SK-N-SH treated with all-trans-retinoic acid at 6 μM for 48 hours (cell line): ENCODE data around the gene RPUSD2.

Experiments
- ATAC-seq: fragments of 200-7000 bp; cut with Tn5 transposase; 3 replicates; pipeline ENCODE4 v1.9.1; 2020; ENCODE audit warnings: mild to moderate bottlenecking, moderate library complexity
- ARNTL ChIP-seq: fragments of 450-650 bp; formaldehyde crosslinking; IDR thresholded peaks from 2 replicates; pipeline ENCODE4 v1.5.0; 2020; ENCODE audit warnings: low read depth, mild to moderate bottlenecking, moderate library complexity, borderline replicate concordance
- CREB5 ChIP-seq: fragments of 250-450 bp; sonication (Bioruptor Pico); IDR thresholded peaks from 2 replicates; pipeline ENCODE4 v1.5.1; 2020; ENCODE audit warnings: low read depth, mild to moderate bottlenecking, moderate library complexity
- ESRRG ChIP-seq: fragments of 250-450 bp; sonication (Bioruptor Pico); IDR thresholded peaks from 2 replicates; pipeline ENCODE4 v1.6.1; 2021; ENCODE audit warnings: mild to moderate bottlenecking
- GLIS3 ChIP-seq: fragments of 250-450 bp; sonication (Bioruptor Pico); IDR thresholded peaks from 2 replicates; pipeline ENCODE4 v1.5.0; 2020; ENCODE audit warnings: mild to moderate bottlenecking, moderate library complexity
- ISL1 ChIP-seq: fragments of 250-450 bp; sonication (Bioruptor Pico); IDR thresholded peaks from 2 replicates; pipeline ENCODE4 v2.1.2; 2022; ENCODE audit warnings: mild to moderate bottlenecking, moderate library complexity
- OSR1 ChIP-seq: fragments of 250-450 bp; sonication (Bioruptor Pico); IDR thresholded peaks from 2 replicates; pipeline ENCODE4 v1.8.0; 2022; ENCODE audit warnings: moderate library complexity, mild to moderate bottlenecking, inconsistent platforms
- PPARA ChIP-seq: fragments of 250-450 bp; sonication (Bioruptor Pico); IDR thresholded peaks from 2 replicates; pipeline ENCODE4 v1.5.0; 2020; ENCODE audit warnings: mild to moderate bottlenecking, borderline replicate concordance
- SNAI2 ChIP-seq: fragments of 250-450 bp; sonication (Bioruptor Pico); IDR thresholded peaks from 2 replicates; pipeline ENCODE4 v1.5.0; 2020; ENCODE audit warnings: mild to moderate bottlenecking, moderate library complexity
- TCF4 ChIP-seq: fragments of 250-450 bp; sonication (Bioruptor Pico); IDR thresholded peaks from 2 replicates; pipeline ENCODE4 v1.8.0; 2021; ENCODE audit warnings: mild to moderate bottlenecking, moderate library complexity, borderline replicate concordance
- TOX ChIP-seq: fragments of 250-450 bp; sonication (Bioruptor Pico); IDR thresholded peaks from 2 replicates; pipeline ENCODE4 v1.8.0; 2021; ENCODE audit warnings: mild to moderate bottlenecking, moderate library complexity, borderline replicate concordance
- TSHZ2 ChIP-seq: fragments of 250-450 bp; sonication (Bioruptor Pico); IDR thresholded peaks from 2 replicates; pipeline ENCODE4 v1.5.0; 2020; ENCODE audit warnings: mild to moderate bottlenecking, moderate library complexity
- ZC3H10 ChIP-seq: fragments of 250-450 bp; sonication (Bioruptor Pico); IDR thresholded peaks from 2 replicates; pipeline ENCODE4 v1.5.1; 2021; ENCODE audit warnings: mild to moderate bottlenecking, moderate library complexity
- ZFP3 ChIP-seq: fragments of 250-450 bp; sonication (Bioruptor Pico); IDR thresholded peaks from 2 replicates; pipeline ENCODE4 v1.5.0; 2020; ENCODE audit warnings: mild to moderate bottlenecking, moderate library complexity
- ZFP30 ChIP-seq: fragments of 450-650 bp; formaldehyde crosslinking; IDR thresholded peaks from 2 replicates; pipeline ENCODE4 v1.5.0; 2022; ENCODE audit warnings: mild to moderate bottlenecking, moderate library complexity
- ZNF565 ChIP-seq: fragments of 450-650 bp; formaldehyde crosslinking; conservative IDR thresholded peaks from 2 replicates; pipeline ENCODE4 v1.5.0; 2020; ENCODE audit warnings: low read depth, mild to moderate bottlenecking, moderate library complexity
- ZNF70 ChIP-seq: fragments of 450-650 bp; formaldehyde crosslinking; IDR thresholded peaks from 2 replicates; pipeline ENCODE4 v1.5.0; 2020; ENCODE audit warnings: mild to moderate bottlenecking, moderate library complexity
- ZNF8 ChIP-seq: fragments of 450-650 bp; formaldehyde crosslinking; IDR thresholded peaks from 2 replicates; pipeline ENCODE4 v1.5.0; 2020; ENCODE audit warnings: mild to moderate bottlenecking, moderate library complexity
- TF ChIP-seq, protein P1 (sequence below): fragments of 250-450 bp; sonication (Bioruptor Pico); IDR thresholded peaks from 2 replicates; pipeline ENCODE4 v1.8.0; 2020; ENCODE audit warnings: mild to moderate bottlenecking, moderate library complexity, borderline replicate concordance
- TF ChIP-seq, protein P2 (sequence below): fragments of 250-450 bp; sonication (Bioruptor Pico); IDR thresholded peaks from 2 replicates; pipeline ENCODE4 v1.5.1; 2021; ENCODE audit warnings: mild to moderate bottlenecking, moderate library complexity
- TF ChIP-seq, protein P3 (sequence below): fragments of 250-450 bp; sonication (Bioruptor Pico); IDR thresholded peaks from 2 replicates; pipeline ENCODE4 v1.8.0; 2021; ENCODE audit warnings: low read depth, mild to moderate bottlenecking, moderate library complexity, borderline replicate concordance

RPUSD2 gene

GRCh38 chr15:40563426-40563825 lies 5.7 kb upstream of the RPUSD2 start:
- TF ChIP-seq ZNF70 (CRISPR knock-in tag), result no peak
- TF ChIP-seq, protein P1, sequence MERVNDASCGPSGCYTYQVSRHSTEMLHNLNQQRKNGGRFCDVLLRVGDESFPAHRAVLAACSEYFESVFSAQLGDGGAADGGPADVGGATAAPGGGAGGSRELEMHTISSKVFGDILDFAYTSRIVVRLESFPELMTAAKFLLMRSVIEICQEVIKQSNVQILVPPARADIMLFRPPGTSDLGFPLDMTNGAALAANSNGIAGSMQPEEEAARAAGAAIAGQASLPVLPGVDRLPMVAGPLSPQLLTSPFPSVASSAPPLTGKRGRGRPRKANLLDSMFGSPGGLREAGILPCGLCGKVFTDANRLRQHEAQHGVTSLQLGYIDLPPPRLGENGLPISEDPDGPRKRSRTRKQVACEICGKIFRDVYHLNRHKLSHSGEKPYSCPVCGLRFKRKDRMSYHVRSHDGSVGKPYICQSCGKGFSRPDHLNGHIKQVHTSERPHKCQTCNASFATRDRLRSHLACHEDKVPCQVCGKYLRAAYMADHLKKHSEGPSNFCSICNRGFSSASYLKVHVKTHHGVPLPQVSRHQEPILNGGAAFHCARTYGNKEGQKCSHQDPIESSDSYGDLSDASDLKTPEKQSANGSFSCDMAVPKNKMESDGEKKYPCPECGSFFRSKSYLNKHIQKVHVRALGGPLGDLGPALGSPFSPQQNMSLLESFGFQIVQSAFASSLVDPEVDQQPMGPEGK (CRISPR knock-in tag), result no peak
- no peak for TF ChIP-seq ZNF8 (CRISPR knock-in tag)
- TF ChIP-seq, protein P2, sequence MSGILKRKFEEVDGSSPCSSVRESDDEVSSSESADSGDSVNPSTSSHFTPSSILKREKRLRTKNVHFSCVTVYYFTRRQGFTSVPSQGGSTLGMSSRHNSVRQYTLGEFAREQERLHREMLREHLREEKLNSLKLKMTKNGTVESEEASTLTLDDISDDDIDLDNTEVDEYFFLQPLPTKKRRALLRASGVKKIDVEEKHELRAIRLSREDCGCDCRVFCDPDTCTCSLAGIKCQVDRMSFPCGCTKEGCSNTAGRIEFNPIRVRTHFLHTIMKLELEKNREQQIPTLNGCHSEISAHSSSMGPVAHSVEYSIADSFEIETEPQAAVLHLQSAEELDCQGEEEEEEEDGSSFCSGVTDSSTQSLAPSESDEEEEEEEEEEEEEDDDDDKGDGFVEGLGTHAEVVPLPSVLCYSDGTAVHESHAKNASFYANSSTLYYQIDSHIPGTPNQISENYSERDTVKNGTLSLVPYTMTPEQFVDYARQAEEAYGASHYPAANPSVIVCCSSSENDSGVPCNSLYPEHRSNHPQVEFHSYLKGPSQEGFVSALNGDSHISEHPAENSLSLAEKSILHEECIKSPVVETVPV, result no peak
- no peak for TF ChIP-seq SNAI2 (CRISPR knock-in tag)
- TF ChIP-seq ZFP30 (CRISPR knock-in tag), result no peak
- TF ChIP-seq ISL1 (CRISPR knock-in tag), result no peak
- no peak for TF ChIP-seq ZNF565 (CRISPR knock-in tag)
- TF ChIP-seq, protein P3, sequence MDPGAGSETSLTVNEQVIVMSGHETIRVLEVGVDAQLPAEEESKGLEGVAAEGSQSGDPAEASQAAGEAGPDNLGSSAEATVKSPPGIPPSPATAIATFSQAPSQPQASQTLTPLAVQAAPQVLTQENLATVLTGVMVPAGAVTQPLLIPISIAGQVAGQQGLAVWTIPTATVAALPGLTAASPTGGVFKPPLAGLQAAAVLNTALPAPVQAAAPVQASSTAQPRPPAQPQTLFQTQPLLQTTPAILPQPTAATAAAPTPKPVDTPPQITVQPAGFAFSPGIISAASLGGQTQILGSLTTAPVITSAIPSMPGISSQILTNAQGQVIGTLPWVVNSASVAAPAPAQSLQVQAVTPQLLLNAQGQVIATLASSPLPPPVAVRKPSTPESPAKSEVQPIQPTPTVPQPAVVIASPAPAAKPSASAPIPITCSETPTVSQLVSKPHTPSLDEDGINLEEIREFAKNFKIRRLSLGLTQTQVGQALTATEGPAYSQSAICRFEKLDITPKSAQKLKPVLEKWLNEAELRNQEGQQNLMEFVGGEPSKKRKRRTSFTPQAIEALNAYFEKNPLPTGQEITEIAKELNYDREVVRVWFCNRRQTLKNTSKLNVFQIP, result no peak
- no peak for TF ChIP-seq ARNTL (CRISPR knock-in tag)
- no peak for TF ChIP-seq TCF4 (CRISPR knock-in tag)
- no peak for ATAC-seq

GRCh38 chr15:40564591-40565332 lies 4.3 kb upstream of the RPUSD2 start, which contains the start of gene CCDC32:
Gene CCDC32, minus strand, starts transcription at chr15:40565042. Its CDS starts 2,027 bp downstream, at chr15:40563015.
- no peak for TF ChIP-seq TSHZ2 (CRISPR knock-in tag)
- peak; percentile 97 for ATAC-seq

GRCh38 chr15:40565333-40566238 lies 3.5 kb upstream of the RPUSD2 start:
- ATAC-seq, result no peak
- TF ChIP-seq GLIS3 (CRISPR knock-in tag) (no peak), CREB5 (CRISPR knock-in tag) (no peak), ARNTL (CRISPR knock-in tag) (no peak), ZFP30 (CRISPR knock-in tag) (no peak), ZFP3 (CRISPR knock-in tag) (no peak), ZC3H10 (CRISPR knock-in tag) (no peak), PPARA (CRISPR knock-in tag) (no peak), ZNF8 (CRISPR knock-in tag) (no peak), TOX (no peak), OSR1 (CRISPR knock-in tag) (no peak), ESRRG (CRISPR knock-in tag) (no peak)
- TF ChIP-seq, protein P1 (CRISPR knock-in tag), result no peak
- TF ChIP-seq, protein P2, result no peak
